Erythroblast (primary cell): ENCODE results near the gene SOX6.

Source experiments
- GATA1 ChIP-seq: IDR thresholded peaks from 2 replicates; pipeline ENCODE4 v1.6.1; 2011; ENCODE audit warnings: low read depth, mild to moderate bottlenecking, control low read depth, low read length, moderate library complexity
- POLR2A ChIP-seq: IDR thresholded peaks from 2 replicates; pipeline ENCODE4 v1.6.1; 2011; ENCODE audit warnings: mild to moderate bottlenecking, low read length

DNA sequence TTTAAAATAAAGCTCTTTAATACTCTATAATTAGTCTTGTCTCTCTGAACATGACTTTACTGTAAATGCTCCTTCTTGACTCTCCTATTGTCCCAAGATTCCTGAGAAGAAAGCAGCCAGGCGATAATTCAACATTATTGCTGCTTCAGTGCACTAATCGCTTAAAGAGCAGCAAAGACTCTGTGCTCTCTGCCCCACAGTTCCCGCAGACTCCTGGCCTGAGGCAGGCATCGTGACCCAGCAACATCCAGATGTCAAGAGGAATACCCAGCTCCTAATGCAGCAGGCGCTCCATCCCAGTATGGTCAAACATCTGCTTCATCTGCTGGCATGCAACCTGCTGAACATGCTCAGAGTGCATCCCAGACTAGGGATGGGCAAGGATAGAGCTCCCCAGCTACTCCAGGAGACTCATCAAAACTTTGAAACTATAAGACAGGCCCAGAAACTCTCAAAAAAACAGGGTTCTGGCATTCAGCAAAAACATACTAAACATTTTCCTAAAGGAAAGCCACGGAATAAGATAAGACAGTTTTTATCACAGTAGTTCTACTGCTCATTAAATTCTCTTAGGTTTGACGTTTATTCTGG, 270.0 kb downstream of the SOX6 start:
- TF ChIP-seq POLR2A (no peak), GATA1 (no peak)
